Gastrocnemius medialis (tissue), 4 donors: ENCODE measurements around the gene ATXN1. TPM values are rescaled to one million over a fixed set of nuclear protein-coding genes. Genes with fewer than 3 reads are reported as not detected.
A peak's percentile ranks its signal among the peaks of the same experiment; 100 is the strongest.

Experiments
- ATAC-seq, 2 donors: fragments of 150-250 bp; one replicate each; pipeline ENCODE4 v1.9.1; 2016
- DNase-seq, 2 donors: peaks; one replicate each; pipeline ENCODE4 v3.0.0-alpha.2; 2019
- H3K27ac ChIP-seq, 4 donors: fragments of 200-600 bp; sonication (generic); 1 replicate in 1 of 4; 2 replicates in 3 of 4; pipeline ENCODE4 v1.5.1; 2016 to 2018; ENCODE audit warnings: mild to moderate bottlenecking in 2 of 4, moderate library complexity in 1 of 4
- H3K27me3 ChIP-seq, 3 donors: fragments of 200-600 bp; sonication (generic) in 2 of 3; 1 replicate in 1 of 3; 2 replicates in 2 of 3; pipeline versions ENCODE4 v1.5.1 to v1.6.0; 2016 to 2019; ENCODE audit warnings: mild to moderate bottlenecking in 1 of 3, moderate library complexity in 1 of 3
- H3K36me3 ChIP-seq, 2 donors: fragments of 200-600 bp; sonication (generic) in 1 of 2; one replicate each; pipeline ENCODE4 v1.5.1; 2017 to 2018
- H3K4me1 ChIP-seq, 2 donors: fragments of 200-600 bp; sonication (generic) in 1 of 2; one replicate each; pipeline ENCODE4 v1.5.1; 2016 to 2017; ENCODE audit warnings: mild to moderate bottlenecking in 2 of 2
- H3K4me3 ChIP-seq, 4 donors: fragments of 200-600 bp; sonication (generic) in 3 of 4; 1 replicate in 1 of 4; 2 replicates in 3 of 4; pipeline ENCODE4 v1.5.1; 2016 to 2019; ENCODE audit warnings: mild to moderate bottlenecking in 2 of 4
- H3K9me3 ChIP-seq, 3 donors: fragments of 200-600 bp; sonication (generic) in 2 of 3; 1 replicate in 1 of 3; 2 replicates in 2 of 3; pipeline ENCODE4 v1.5.1; 2016 to 2019
- CTCF ChIP-seq, 5 experiments: fragments of 450-650 bp in 3 of 5; fragments of 200-600 bp in 2 of 5; sonication (generic) in 2 of 5; IDR thresholded peaks in 4 of 5; conservative IDR thresholded peaks in 1 of 5; 1 replicate in 4 of 5; 2 replicates in 1 of 5; pipeline ENCODE4 v1.5.1; 2016 to 2019; ENCODE audit warnings: antibody characterized with exemption in 5 of 5, mild to moderate bottlenecking in 3 of 5, moderate library complexity in 3 of 5
- POLR2A ChIP-seq, 2 donors: fragments of 450-650 bp; IDR thresholded peaks; one replicate each; pipeline ENCODE4 v1.6.1; 2017; ENCODE audit warnings: antibody characterized with exemption in 2 of 2, mild to moderate bottlenecking in 2 of 2, moderate library complexity in 2 of 2
- in situ Hi-C, 4 donors: fragments of 200-750 bp; cut with MboI; loops; one replicate each; pipeline versions ENCODE4 v1.15.0 to v1.8.0; 2017; ENCODE audit warnings: low sequenced_read_pairs in 4 of 4
- intact Hi-C: fragments of 100-400 bp; cut with DNase I; formaldehyde crosslinking; loops from one replicate; pipeline ENCODE4 v1.15.1; 2023; ENCODE audit warnings: low total_unique reads
- total RNA-seq, 4 donors: library from RNA; depleted of rRNA; stranded (reverse); fragments of >200 nt; gene quantifications; one replicate each; pipeline versions ENCODE4 v1.1.0 to v1.2.3, GENCODE V29; 2016

ATXN1 gene
- total RNA-seq, 4 donors from 2014 or later = 21.8 to 42.9 (median 33.1) TPM

GRCh38 chr6:16761471-16762267, 409 bp upstream of the ATXN1 start:
- in situ Hi-C loops = loop anchor here in 2 of 4 donors (10.0 kb wide), 1 partner anchor 247 kb away; no protein-coding TSS in a partner anchor
- Histone ChIP-seq H3K4me3 (peak overlapping the region; percentile 85 to 97 (median 91)), H3K9me3 (no peaks in the 10 kb centered on the region), H3K4me1 (peaks cover 31 to 32% of the 10 kb centered on the region in 2 donors), H3K27ac (peak overlapping the region; percentile 96 to 99 (median 98)), H3K36me3 (no peaks in the 10 kb centered on the region), H3K27me3 (no peaks in the 10 kb centered on the region)
- intact Hi-C loops = loop anchor here (2.0 to 10.0 kb wide), 9 partner anchors 21 to 943 kb away; partner anchors contain the start of gene NUP153
- ATAC-seq (peak; percentile 49 to 54), DNase-seq (peak; percentile 85 to 88)
- peak; percentile 40 to 57 for TF ChIP-seq POLR2A (IDR thresholded peaks at IDR 0.05)
- TF ChIP-seq CTCF (IDR thresholded peaks at IDR 0.05 in 4 of 5, conservative IDR thresholded peaks at IDR 0.05 in 1 of 5) = peak in 4 of 5 experiments; percentile 12 to 31 (median 16)

- Histone ChIP-seq H3K4me3 (peak overlapping the region; percentile 85 to 97 (median 91)), H3K27me3 (no peaks in the 10 kb centered on the region), H3K36me3 (no peaks in the 10 kb centered on the region), H3K4me1 (peaks cover 40 to 49% of the 10 kb centered on the region in 2 donors), H3K27ac (peak overlapping the region; percentile 96 to 99 (median 98)), H3K9me3 (no peaks in the 10 kb centered on the region)
- TF ChIP-seq POLR2A (IDR thresholded peaks at IDR 0.05) = peak; percentile 86 to 96
- peak in 2 of 5 experiments; percentile 7 to 27 for TF ChIP-seq CTCF (IDR thresholded peaks at IDR 0.05 in 4 of 5, conservative IDR thresholded peaks at IDR 0.05 in 1 of 5)
- DNase-seq (peak; percentile 89 to 90), ATAC-seq (peak; percentile 41 to 51)
- in situ Hi-C loops (loop anchor here in 3 of 4 donors (10.0 kb wide), 2 partner anchors 85 to 245 kb away; no protein-coding TSS in a partner anchor), intact Hi-C loops (loop anchor here (2.0 to 10.0 kb wide), 7 partner anchors 19 to 945 kb away; partner anchors contain the start of gene NUP153)
Observed at GRCh38 chr6:16759646-16760515, 1.4 kb downstream of the ATXN1 start.

DNA sequence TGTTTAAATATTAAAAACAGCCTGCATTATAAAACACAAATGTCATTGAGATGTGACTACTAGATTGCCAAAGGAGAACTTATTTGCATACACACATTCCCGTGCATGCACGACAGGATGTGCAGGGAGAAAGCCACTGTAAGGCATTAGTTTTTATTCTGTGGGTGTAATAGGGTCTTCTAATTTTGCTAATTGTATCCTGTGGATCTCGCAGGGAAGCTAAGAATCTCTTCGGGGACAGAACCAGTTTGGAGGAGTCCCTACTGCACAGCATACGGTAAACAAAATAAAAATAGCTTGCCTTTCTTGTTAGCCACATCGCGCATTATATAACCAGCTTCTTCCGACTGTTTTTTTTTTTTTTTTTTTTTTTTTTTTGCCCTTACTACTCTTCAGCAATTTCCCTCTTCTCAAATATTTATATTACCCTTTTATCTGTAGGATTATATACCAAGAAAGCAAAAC, 2.0 kb downstream of the ATXN1 start:
- no peaks in the 10 kb centered on the region for H3K9me3 ChIP-seq
- H3K4me3 ChIP-seq = peak overlapping the region; percentile 85 to 97 (median 91)
- peak overlapping the region; percentile 96 to 99 (median 98) for H3K27ac ChIP-seq
- H3K4me1 ChIP-seq = peaks cover 46 to 56% of the 10 kb centered on the region in 2 donors
- H3K36me3 ChIP-seq = no peaks in the 10 kb centered on the region
- intact Hi-C loops = no loop called here
- in situ Hi-C loops = loop anchor here in 1 of 4 donors (10.0 kb wide), 1 partner anchor 84 kb away; no protein-coding TSS in a partner anchor
- TF ChIP-seq POLR2A (IDR thresholded peaks at IDR 0.05) (no peak), CTCF (IDR thresholded peaks at IDR 0.05 in 4 of 5, conservative IDR thresholded peaks at IDR 0.05 in 1 of 5) (no peak)
- ATAC-seq (peak in 1 of 2 donors; percentile 15), DNase-seq (no peak)
- no peaks in the 10 kb centered on the region for H3K27me3 ChIP-seq
